Keratinocyte (primary cell): ENCODE measurements around the gene NOP16. TPM values are rescaled to one million over a fixed set of nuclear protein-coding genes. Genes with fewer than 3 reads are reported as not detected.

Experiments used
- DNase-seq: peaks from one replicate; pipeline ENCODE4 v3.0.0-alpha.2; 2011; ENCODE audit warnings: low read depth, missing footprints, low spot score
- FAIRE-seq: peaks from 2 replicates; lab custom pipeline; 2011; peaks lifted over from hg19 to GRCh38; lab: Jason Lieb, UNC
- H2AFZ ChIP-seq: 2 replicates; pipeline ENCODE4 v1.6.0; 2012; ENCODE audit warnings: low read length, control low read depth, inconsistent platforms; ENCODE audit not compliant: control insufficient read depth
- H3K27ac ChIP-seq: 2 replicates; pipeline ENCODE4 v1.5.1; 2011; ENCODE audit warnings: low read length; ENCODE audit not compliant: control insufficient read depth, insufficient read depth
- H3K27me3 ChIP-seq: 3 replicates; pipeline ENCODE4 v1.6.0; 2011; ENCODE audit warnings: low read length; ENCODE audit not compliant: control insufficient read depth, insufficient read depth; ENCODE audit errors: extremely low read depth
- H3K36me3 ChIP-seq, 2 experiments: 2 replicates in 1 of 2; 3 replicates in 1 of 2; pipeline ENCODE4 v1.5.1; 2011; ENCODE audit warnings: low read length in 2 of 2, mild to moderate bottlenecking in 1 of 2; ENCODE audit not compliant: control insufficient read depth in 2 of 2, insufficient read depth in 2 of 2; ENCODE audit errors: extremely low read depth in 1 of 2
- H3K4me1 ChIP-seq: 3 replicates; pipeline ENCODE4 v1.5.1; 2011; ENCODE audit warnings: low read length; ENCODE audit not compliant: control insufficient read depth, insufficient read depth; ENCODE audit errors: extremely low read depth
- H3K4me2 ChIP-seq: 3 replicates; pipeline ENCODE4 v1.6.0; 2011; ENCODE audit warnings: low read depth, low read length; ENCODE audit not compliant: control insufficient read depth, insufficient read depth; ENCODE audit errors: extremely low read depth
- H3K4me3 ChIP-seq, 3 experiments: fragments of 200-600 bp in 1 of 3; sonication (generic) in 1 of 3; 2 replicates in 2 of 3; 3 replicates in 1 of 3; pipeline ENCODE4 v1.5.1; 2011 to 2016; ENCODE audit warnings: low read length in 3 of 3, mild to moderate bottlenecking in 3 of 3, control low read depth in 2 of 3, inconsistent platforms in 1 of 3, low read depth in 1 of 3, mixed read lengths in 1 of 3, mixed run types in 1 of 3, moderate library complexity in 1 of 3; ENCODE audit not compliant: control insufficient read depth in 2 of 3, insufficient read depth in 2 of 3; ENCODE audit errors: extremely low read depth in 1 of 3
- H3K79me2 ChIP-seq: 2 replicates; pipeline ENCODE4 v1.6.0; 2012; ENCODE audit warnings: low read length; ENCODE audit not compliant: control insufficient read depth, insufficient read depth
- H3K9ac ChIP-seq: 3 replicates; pipeline ENCODE4 v1.6.0; 2011; ENCODE audit warnings: low read length; ENCODE audit not compliant: control insufficient read depth, insufficient read depth; ENCODE audit errors: extremely low read depth
- H3K9me1 ChIP-seq: 3 replicates; pipeline ENCODE4 v1.6.0; 2011; ENCODE audit warnings: low read length; ENCODE audit not compliant: control insufficient read depth, insufficient read depth; ENCODE audit errors: extremely low read depth
- H3K9me3 ChIP-seq: 2 replicates; pipeline ENCODE4 v1.5.1; 2012; ENCODE audit warnings: low read depth, low read length; ENCODE audit not compliant: control insufficient read depth
- H4K20me1 ChIP-seq: 3 replicates; pipeline ENCODE4 v1.6.0; 2011; ENCODE audit warnings: low read length; ENCODE audit not compliant: control insufficient read depth, insufficient read depth; ENCODE audit errors: extremely low read depth
- CTCF ChIP-seq, 3 experiments: IDR thresholded peaks in 1 of 3; conservative IDR thresholded peaks in 1 of 3; optimal IDR thresholded peaks in 1 of 3; 2 replicates in 2 of 3; 3 replicates in 1 of 3; pipeline versions ENCODE3 to v1.5.1; 2011; ENCODE audit warnings: low read length in 3 of 3, mild to moderate bottlenecking in 3 of 3, moderate library complexity in 2 of 3, control low read depth in 1 of 3, inconsistent platforms in 1 of 3; ENCODE audit not compliant: insufficient read depth in 2 of 3; ENCODE audit errors: extremely low read depth in 1 of 3
- EZH2 ChIP-seq: IDR thresholded peaks from one replicate; pipeline ENCODE4 v1.6.1; 2012; ENCODE audit warnings: inconsistent platforms, mild to moderate bottlenecking, low read length, moderate library complexity
- dilution Hi-C: fragments of 300-500 bp; cut with MboI; formaldehyde crosslinking; loops from one replicate; pipeline ENCODE4 v1.7.0; 2020; ENCODE audit warnings: low sequenced_read_pairs; ENCODE audit not compliant: extremely low pct_ligation_motif_present
- polyA plus RNA-seq, 5 experiments: library from polyadenylated mRNA; depleted of rRNA in 3 of 5; stranded (reverse) in 3 of 5; stranded (forward) in 1 of 5; unstranded in 1 of 5; fragments of >200 nt; gene quantifications; 1 replicate in 1 of 5; 2 replicates in 3 of 5; 3 replicates in 1 of 5; pipeline versions ENCODE4 v1.2.1 to v1.2.3, GENCODE V29; 2011 to 2012; ENCODE audit warnings: missing spikeins in 2 of 5, low read depth in 1 of 5, low replicate concordance in 1 of 5

Gene NOP16
- polyA plus RNA-seq, 1 donor (not counting 4 experiments of a cell fraction or from before 2014, with no cell fraction given), result 96.7 TPM

GRCh38 chr5:176382721-176383120 lies 5.7 kb downstream of the NOP16 start:
- FAIRE-seq, result no peak
- no peak overlapping the region for H3K27ac ChIP-seq

DNA sequence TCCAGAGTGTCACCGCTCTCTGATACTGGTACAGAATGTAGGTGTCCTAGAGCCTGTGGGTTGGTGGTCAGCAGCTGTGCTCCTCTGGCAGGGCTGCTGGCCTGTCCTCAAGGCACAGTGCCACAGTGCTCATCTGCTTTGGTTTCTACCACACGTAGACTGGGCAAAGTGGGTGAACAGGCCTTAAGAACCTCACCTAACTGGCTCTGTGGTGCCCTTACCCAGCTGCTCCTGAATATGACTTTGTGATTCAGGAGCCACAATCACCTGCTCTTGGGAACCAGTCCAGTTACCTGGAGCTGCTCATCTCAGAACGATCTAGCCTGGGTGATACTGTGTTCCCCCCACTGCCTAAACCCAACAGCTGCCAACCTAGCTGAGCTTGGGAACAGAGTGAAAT lies 6.4 kb downstream of the NOP16 start:
- Histone ChIP-seq H3K4me2 (no peak overlapping the region), H3K79me2 (peaks cover 21% of the 10 kb centered on the region), H3K27me3 (no peaks in the 10 kb centered on the region), H2AFZ (no peak overlapping the region), H3K9me3 (no peaks in the 10 kb centered on the region), H3K27ac (no peak overlapping the region), H3K9ac (no peak overlapping the region), H4K20me1 (peaks cover 6% of the 10 kb centered on the region), H3K4me1 (peaks cover 7% of the 10 kb centered on the region), H3K36me3 (peaks cover 41 to 54% of the 10 kb centered on the region in 2 experiments), H3K4me3 (no peak overlapping the region), H3K9me1 (no peaks in the 10 kb centered on the region)
- DNase-seq (no peak), FAIRE-seq (no peak)
- TF ChIP-seq CTCF (optimal IDR thresholded peaks at IDR 0.05 in 1 of 3, IDR thresholded peaks at IDR 0.05 in 1 of 3, conservative IDR thresholded peaks at IDR 0.05 in 1 of 3; ENCODE audit: extremely low read depth in 1 of 3, insufficient read depth in 2 of 3, low read length in 3 of 3) (no peak), EZH2 (no peak)
- dilution Hi-C loops, result no loop called here

More at GRCh38 chr5:176382721-176383120, 5.7 kb downstream of the NOP16 start:
- Histone ChIP-seq H3K9ac (no peak overlapping the region), H3K27me3 (no peaks in the 10 kb centered on the region), H3K9me1 (no peaks in the 10 kb centered on the region), H3K4me1 (peaks cover 13% of the 10 kb centered on the region), H3K36me3 (peaks cover 41 to 54% of the 10 kb centered on the region in 2 experiments), H3K79me2 (peaks cover 29% of the 10 kb centered on the region), H3K9me3 (no peaks in the 10 kb centered on the region), H4K20me1 (peaks cover 6% of the 10 kb centered on the region), H3K4me2 (no peak overlapping the region), H2AFZ (no peak overlapping the region), H3K4me3 (no peak overlapping the region)
- no peak for DNase-seq
- dilution Hi-C loops, result no loop called here
- TF ChIP-seq CTCF (optimal IDR thresholded peaks at IDR 0.05 in 1 of 3, IDR thresholded peaks at IDR 0.05 in 1 of 3, conservative IDR thresholded peaks at IDR 0.05 in 1 of 3; ENCODE audit: extremely low read depth in 1 of 3, insufficient read depth in 2 of 3, low read length in 3 of 3) (no peak), EZH2 (no peak)
